HepG2 (cell line): ENCODE measurements around the gene ACTN1. TPM values are rescaled to one million over a fixed set of nuclear protein-coding genes. Genes with fewer than 3 reads are reported as not detected.

Source experiments
- BCLAF1 ChIP-seq: fragments of 450-650 bp; IDR thresholded peaks from 2 replicates; pipeline ENCODE4 v1.6.1; 2017; ENCODE audit warnings: mild to moderate bottlenecking
- EP300 ChIP-seq, 3 experiments: sonication (generic) in 1 of 3; formaldehyde crosslinking in 1 of 3; IDR thresholded peaks; 2 replicates each; pipeline versions ENCODE4 v1.5.1 to v1.6.1; 2011 to 2020; ENCODE audit warnings: low read depth in 2 of 3, low read length in 2 of 3, borderline replicate concordance in 1 of 3, improper control_type of control experiment in 1 of 3, mild to moderate bottlenecking in 1 of 3, missing genetic modification reagents in 1 of 3, moderate library complexity in 1 of 3
- FLYWCH1 ChIP-seq: sonication (generic); formaldehyde crosslinking; IDR thresholded peaks from 2 replicates; pipeline ENCODE4 v1.8.1; 2023; ENCODE audit warnings: mild to moderate bottlenecking, missing genetic modification reagents
- FOSL2 ChIP-seq: sonication (generic); formaldehyde crosslinking; IDR thresholded peaks from 2 replicates; pipeline ENCODE4 v1.4.0; 2020; ENCODE audit warnings: missing genetic modification reagents
- KDM6A ChIP-seq: IDR thresholded peaks from 2 replicates; pipeline ENCODE4 v1.6.1; 2016; ENCODE audit warnings: low read depth
- KLF15 ChIP-seq: sonication (generic); formaldehyde crosslinking; IDR thresholded peaks from 2 replicates; pipeline ENCODE4 v1.8.1; 2023; ENCODE audit warnings: borderline replicate concordance, mild to moderate bottlenecking, inconsistent platforms, missing genetic modification reagents, mixed read lengths
- NCOA1 ChIP-seq: sonication (generic); formaldehyde crosslinking; IDR thresholded peaks from 2 replicates; pipeline ENCODE4 v1.9.0; 2021; ENCODE audit warnings: missing genetic modification reagents
- NR2F6 ChIP-seq, 2 experiments: IDR thresholded peaks; 2 replicates each; pipeline ENCODE4 v1.6.1; 2016; ENCODE audit warnings: antibody characterized with exemption in 1 of 2, mild to moderate bottlenecking in 1 of 2
- RAD21 ChIP-seq: fragments of 450-650 bp; formaldehyde crosslinking; IDR thresholded peaks from 2 replicates; pipeline ENCODE4 v1.5.0; 2020; ENCODE audit warnings: mild to moderate bottlenecking
- SIN3A ChIP-seq: IDR thresholded peaks from 2 replicates; pipeline ENCODE4 v1.6.1; 2011; ENCODE audit warnings: low read depth, mild to moderate bottlenecking, control low read depth, low read length, borderline replicate concordance
- UBTF ChIP-seq: sonication (generic); formaldehyde crosslinking; IDR thresholded peaks from 2 replicates; pipeline ENCODE4 v1.4.0; 2020; ENCODE audit warnings: mild to moderate bottlenecking, missing genetic modification reagents
- ZFP36L1 ChIP-seq: sonication (generic); formaldehyde crosslinking; IDR thresholded peaks from 2 replicates; pipeline ENCODE4 v1.8.0; 2022; ENCODE audit warnings: mild to moderate bottlenecking, missing genetic modification reagents, moderate library complexity
- ZHX2 ChIP-seq, 2 experiments: sonication (generic) in 1 of 2; formaldehyde crosslinking in 1 of 2; IDR thresholded peaks; 2 replicates each; pipeline versions ENCODE4 v1.6.1 to v1.9.0; 2014 to 2022; ENCODE audit warnings: antibody characterized with exemption in 1 of 2, borderline replicate concordance in 1 of 2, inconsistent platforms in 1 of 2, low read depth in 1 of 2, missing genetic modification reagents in 1 of 2
- ZNF484 ChIP-seq: sonication (generic); formaldehyde crosslinking; IDR thresholded peaks from 2 replicates; pipeline ENCODE4 v1.5.1; 2020; ENCODE audit warnings: mild to moderate bottlenecking, low read depth, missing genetic modification reagents, borderline replicate concordance
- ZNF614 ChIP-seq: IDR thresholded peaks from 2 replicates; pipeline ENCODE4 v1.6.1; 2018; ENCODE audit warnings: missing biosample characterization, missing genetic modification reagents, inconsistent platforms, borderline replicate concordance
- ZNF709 ChIP-seq: sonication (generic); formaldehyde crosslinking; IDR thresholded peaks from 2 replicates; pipeline ENCODE4 v1.5.0; 2020; ENCODE audit warnings: mild to moderate bottlenecking, missing genetic modification reagents
- ZNF816 ChIP-seq: sonication (generic); formaldehyde crosslinking; IDR thresholded peaks from 2 replicates; pipeline ENCODE4 v1.8.0; 2022; ENCODE audit warnings: missing genetic modification reagents, mild to moderate bottlenecking, borderline replicate concordance
- polyA plus RNA-seq, 8 experiments: library from polyadenylated mRNA; depleted of rRNA in 3 of 8; stranded (reverse) in 7 of 8; unstranded in 1 of 8; fragments of >200 nt; fragmentation: Illumina TruSeq in 4 of 8; extraction: Trizol in 4 of 8; gene quantifications; 2 replicates each; pipeline versions ENCODE4 v1.2.1 to v1.2.3, GENCODE V29; 2011 to 2016; ENCODE audit warnings: low read depth in 4 of 8, missing spikeins in 1 of 8, mixed read lengths in 1 of 8; ENCODE audit not compliant: insufficient read depth in 1 of 8
- total RNA-seq, 5 experiments: library from RNA; depleted of rRNA; stranded (reverse); fragments of >200 nt; fragmentation: Illumina TruSeq; extraction: Trizol; gene quantifications; 2 replicates each; pipeline ENCODE4 v1.2.3, GENCODE V29; 2016; ENCODE audit warnings: low read depth in 1 of 5

ACTN1 gene
- total and polyA plus RNA-seq, 2 of the 13 experiments (the other 11 are each of a cell fraction or from before 2014, with no cell fraction given): 58.6 to 162 TPM

GRCh38 chr14:68941820-68942219 lies 37.3 kb downstream of the ACTN1 start (continued):
- TF ChIP-seq ZNF484 (no peak), EP300 (IDR thresholded peaks at IDR 0.05; ENCODE audit: low read depth in 2 of 2, low read length in 2 of 2) (no peak), EP300 (CRISPR knock-in tag; IDR thresholded peaks at IDR 0.05; ENCODE audit: borderline replicate concordance) (0 out of 2 replicates have a peak, but pooled peaks have one; percentile 6), RAD21 (CRISPR knock-in tag) (peak; percentile 65; the same call in 1 of the 2 replicates), ZHX2 (IDR thresholded peaks at IDR 0.05; ENCODE audit: low read depth) (no peak), ZHX2 (CRISPR knock-in tag; IDR thresholded peaks at IDR 0.05; ENCODE audit: borderline replicate concordance) (no peak), UBTF (CRISPR knock-in tag) (no peak), FOSL2 (CRISPR knock-in tag) (peak; percentile 44), ZNF709 (CRISPR knock-in tag) (no peak), NR2F6 (IDR thresholded peaks at IDR 0.05) (no peak), NR2F6 (CRISPR knock-in tag; IDR thresholded peaks at IDR 0.05) (0 out of 2 replicates have a peak, but pooled peaks have one; percentile 18), SIN3A (no peak), BCLAF1 (no peak), NCOA1 (CRISPR knock-in tag) (no peak), KLF15 (CRISPR knock-in tag) (no peak), ZNF816 (no peak), KDM6A (CRISPR knock-in tag) (no peak), ZNF614 (0 out of 2 replicates have a peak, but pooled peaks have one; percentile 28), ZFP36L1 (CRISPR knock-in tag) (no peak), FLYWCH1 (CRISPR knock-in tag) (no peak)
